Measurements from ENCODE around the gene EPHA1. TPM values are rescaled to one million over a fixed set of nuclear protein-coding genes. Genes with fewer than 3 reads are reported as not detected.

EPHA1 gene
- total and polyA plus RNA-seq, 5 donors from 2014 or later, result 1.4 to 10.3 (median 5.0) TPM

GRCh38 chr7:143399151-143399550, 9.5 kb downstream of the EPHA1 start:
- ATAC-seq (ENCODE audit: low read depth in 2 of 2), result no peak
- Histone ChIP-seq H3K4me3 (ENCODE audit: low read depth, low read length) (no peak overlapping the region), H3K4me1 (ENCODE audit: control insufficient read depth, insufficient read depth, low read length, poor library complexity, severe bottlenecking) (no peaks in the 10 kb centered on the region), H3K27ac (ENCODE audit: insufficient read depth, low read length, poor library complexity, severe bottlenecking) (no peak overlapping the region), H3K9me3 (ENCODE audit: control insufficient read depth in 2 of 2, low read length in 2 of 2) (no peaks in the 10 kb centered on the region), H3K27me3 (ENCODE audit: control insufficient read depth, insufficient read depth, low read length) (no peaks in the 10 kb centered on the region), H3K36me3 (ENCODE audit: control insufficient read depth, insufficient read depth, low read length) (peaks cover 10% of the 10 kb centered on the region)
- H3K36me3 Mint-ChIP-seq, result peaks cover 13% of the 10 kb centered on the region
- H3K4me3 Mint-ChIP-seq, result no peak overlapping the region
- H3K9me3 Mint-ChIP-seq, result no peaks in the 10 kb centered on the region
- peaks cover 0 to 10% (median 4%) of the 10 kb centered on the region in 4 donors for H3K4me1 Mint-ChIP-seq
- H3K27me3 Mint-ChIP-seq, result peaks cover 2% of the 10 kb centered on the region
- H3K27ac Mint-ChIP-seq, result no peak overlapping the region
- DNase-seq, result no peak

DNA sequence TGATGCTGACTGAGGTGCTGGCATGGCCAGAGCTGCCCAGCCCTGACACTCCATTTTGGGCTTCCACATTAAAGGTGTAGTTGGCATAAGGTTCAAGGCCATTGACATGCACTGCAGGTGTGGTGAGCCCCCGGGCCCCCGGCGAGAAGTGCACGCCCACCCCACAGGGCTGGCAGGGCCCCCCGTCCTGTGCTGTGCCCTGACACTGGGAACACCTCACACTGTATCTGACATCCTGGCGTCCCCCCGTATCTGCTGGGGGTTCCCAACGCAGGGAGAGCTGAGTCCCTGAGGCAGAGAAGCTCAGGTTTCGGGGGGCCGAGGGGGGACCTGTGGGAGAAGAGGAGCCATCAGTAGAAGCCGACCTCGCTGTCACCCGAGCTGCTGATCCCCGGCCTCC, 10.0 kb downstream of the EPHA1 start:
- Mint-ChIP-seq H3K27me3 (no peaks in the 10 kb centered on the region), H3K36me3 (peaks cover 19% of the 10 kb centered on the region), H3K27ac (no peak overlapping the region), H3K9me3 (no peaks in the 10 kb centered on the region), H3K4me1 (peaks cover 0 to 7% (median 2%) of the 10 kb centered on the region in 4 donors), H3K4me3 (no peak overlapping the region)
- peaks cover 10% of the 10 kb centered on the region for H3K36me3 ChIP-seq (ENCODE audit: control insufficient read depth, insufficient read depth, low read length)
- H3K9me3 ChIP-seq (ENCODE audit: control insufficient read depth in 2 of 2, low read length in 2 of 2), result no peaks in the 10 kb centered on the region
- no peaks in the 10 kb centered on the region for H3K27me3 ChIP-seq (ENCODE audit: control insufficient read depth, insufficient read depth, low read length)
- ATAC-seq (ENCODE audit: low read depth in 2 of 2) (no peak), DNase-seq (no peak)
- H3K4me3 ChIP-seq (ENCODE audit: low read depth, low read length), result no peak overlapping the region
- no peaks in the 10 kb centered on the region for H3K4me1 ChIP-seq (ENCODE audit: control insufficient read depth, insufficient read depth, low read length, poor library complexity, severe bottlenecking)
- H3K27ac ChIP-seq (ENCODE audit: insufficient read depth, low read length, poor library complexity, severe bottlenecking), result no peak overlapping the region

DNA sequence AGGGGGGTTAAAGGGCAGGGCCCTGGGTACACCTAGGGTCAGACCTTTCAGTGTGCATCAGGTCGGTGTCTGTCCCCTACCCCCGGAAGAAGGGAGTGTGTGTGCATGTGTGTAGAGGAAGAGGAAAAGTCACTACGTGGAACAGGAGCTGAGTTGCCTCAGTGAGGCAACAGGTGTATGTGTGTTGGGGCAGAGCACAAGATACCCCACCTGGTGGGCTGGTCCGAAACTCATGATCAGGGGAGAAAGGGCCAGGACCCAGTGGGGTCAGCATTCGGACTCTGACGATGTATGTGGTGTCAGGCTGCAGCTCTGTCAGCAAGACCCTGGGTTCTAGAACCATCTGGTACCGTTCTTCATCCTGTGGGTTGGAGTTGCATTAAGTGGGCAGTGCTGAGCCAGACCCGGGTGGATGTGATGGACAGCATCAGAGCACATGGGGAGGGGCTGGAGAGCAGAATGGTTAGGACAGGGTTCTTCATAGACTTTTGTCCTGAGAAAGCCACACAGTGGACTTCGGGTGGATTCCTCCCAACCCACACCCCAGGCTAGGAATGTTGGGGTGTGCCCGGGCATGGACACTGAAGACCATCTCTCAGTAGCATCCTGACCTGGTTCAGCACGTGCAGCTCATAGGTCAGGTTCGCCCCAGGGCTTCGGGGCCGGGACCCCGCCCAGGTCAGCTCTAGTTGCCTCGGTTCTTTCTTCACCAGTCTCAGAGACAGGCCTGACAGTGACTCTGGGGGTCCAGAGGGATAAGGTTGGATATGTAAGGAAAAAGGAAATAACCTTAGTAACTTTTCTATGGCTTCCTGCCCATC, 10.7 kb downstream of the EPHA1 start:
- ATAC-seq (ENCODE audit: low read depth in 2 of 2) (no peak), DNase-seq (no peak)
- peaks cover 13% of the 10 kb centered on the region for H3K36me3 ChIP-seq (ENCODE audit: control insufficient read depth, insufficient read depth, low read length)
- no peaks in the 10 kb centered on the region for H3K9me3 ChIP-seq (ENCODE audit: control insufficient read depth in 2 of 2, low read length in 2 of 2)
- Mint-ChIP-seq H3K4me1 (peaks cover 0 to 5% (median 0%) of the 10 kb centered on the region in 4 donors), H3K9me3 (no peaks in the 10 kb centered on the region), H3K4me3 (no peak overlapping the region), H3K27ac (no peak overlapping the region), H3K36me3 (peaks cover 22% of the 10 kb centered on the region), H3K27me3 (no peaks in the 10 kb centered on the region)
- H3K4me1 ChIP-seq (ENCODE audit: control insufficient read depth, insufficient read depth, low read length, poor library complexity, severe bottlenecking), result no peaks in the 10 kb centered on the region
- no peak overlapping the region for H3K4me3 ChIP-seq (ENCODE audit: low read depth, low read length)
- H3K27ac ChIP-seq (ENCODE audit: insufficient read depth, low read length, poor library complexity, severe bottlenecking), result no peak overlapping the region
- H3K27me3 ChIP-seq (ENCODE audit: control insufficient read depth, insufficient read depth, low read length), result no peaks in the 10 kb centered on the region

- no peaks in the 10 kb centered on the region for H3K4me1 ChIP-seq (ENCODE audit: control insufficient read depth, insufficient read depth, low read length, poor library complexity, severe bottlenecking)
- Mint-ChIP-seq H3K9me3 (no peaks in the 10 kb centered on the region), H3K4me3 (no peak overlapping the region), H3K4me1 (peaks cover 0 to 2% (median 0%) of the 10 kb centered on the region in 4 donors), H3K36me3 (peaks cover 25% of the 10 kb centered on the region), H3K27me3 (no peaks in the 10 kb centered on the region), H3K27ac (peak overlapping the region in 2 of 3 donors; percentile 69 to 80)
- no peak overlapping the region for H3K4me3 ChIP-seq (ENCODE audit: low read depth, low read length)
- H3K27ac ChIP-seq (ENCODE audit: insufficient read depth, low read length, poor library complexity, severe bottlenecking), result no peak overlapping the region
- no peaks in the 10 kb centered on the region for H3K27me3 ChIP-seq (ENCODE audit: control insufficient read depth, insufficient read depth, low read length)
- ATAC-seq (ENCODE audit: low read depth in 2 of 2), result no peak
- DNase-seq, result no peak
- H3K36me3 ChIP-seq (ENCODE audit: control insufficient read depth, insufficient read depth, low read length), result peaks cover 19% of the 10 kb centered on the region
- H3K9me3 ChIP-seq (ENCODE audit: control insufficient read depth in 2 of 2, low read length in 2 of 2), result no peaks in the 10 kb centered on the region
Measured at GRCh38 chr7:143396625-143397556, 11.8 kb downstream of the EPHA1 start.

DNA sequence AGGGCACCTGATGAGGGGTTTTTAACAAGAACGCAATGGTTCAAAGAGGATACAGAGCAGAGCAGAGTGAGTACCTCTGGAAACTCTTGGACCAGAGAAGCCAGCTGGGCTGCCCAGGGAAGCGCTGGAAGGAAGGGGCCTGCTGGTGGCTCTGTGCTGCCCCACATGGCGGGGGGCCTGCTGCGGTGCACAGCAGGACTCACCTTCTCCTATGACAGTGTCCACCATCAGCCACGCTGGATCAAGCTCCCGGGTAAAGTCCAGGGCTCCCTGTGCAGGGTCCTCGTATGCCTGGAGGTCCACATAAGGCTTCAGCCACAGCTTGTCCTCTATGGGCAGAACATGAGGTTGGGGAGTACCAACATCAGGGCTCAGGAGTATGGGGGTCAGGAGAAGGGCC, 12.5 kb downstream of the EPHA1 start:
- Mint-ChIP-seq H3K36me3 (peaks cover 21% of the 10 kb centered on the region), H3K27ac (peak overlapping the region in 1 of 3 donors; percentile 69), H3K4me1 (peaks cover 0 to 2% (median 0%) of the 10 kb centered on the region in 4 donors), H3K9me3 (no peaks in the 10 kb centered on the region), H3K27me3 (no peaks in the 10 kb centered on the region), H3K4me3 (no peak overlapping the region)
- no peaks in the 10 kb centered on the region for H3K4me1 ChIP-seq (ENCODE audit: control insufficient read depth, insufficient read depth, low read length, poor library complexity, severe bottlenecking)
- H3K27ac ChIP-seq (ENCODE audit: insufficient read depth, low read length, poor library complexity, severe bottlenecking), result no peak overlapping the region
- peaks cover 26% of the 10 kb centered on the region for H3K36me3 ChIP-seq (ENCODE audit: control insufficient read depth, insufficient read depth, low read length)
- H3K27me3 ChIP-seq (ENCODE audit: control insufficient read depth, insufficient read depth, low read length), result no peaks in the 10 kb centered on the region
- no peaks in the 10 kb centered on the region for H3K9me3 ChIP-seq (ENCODE audit: control insufficient read depth in 2 of 2, low read length in 2 of 2)
- ATAC-seq (ENCODE audit: low read depth in 2 of 2) (no peak), DNase-seq (no peak)
- H3K4me3 ChIP-seq (ENCODE audit: low read depth, low read length), result no peak overlapping the region

DNA sequence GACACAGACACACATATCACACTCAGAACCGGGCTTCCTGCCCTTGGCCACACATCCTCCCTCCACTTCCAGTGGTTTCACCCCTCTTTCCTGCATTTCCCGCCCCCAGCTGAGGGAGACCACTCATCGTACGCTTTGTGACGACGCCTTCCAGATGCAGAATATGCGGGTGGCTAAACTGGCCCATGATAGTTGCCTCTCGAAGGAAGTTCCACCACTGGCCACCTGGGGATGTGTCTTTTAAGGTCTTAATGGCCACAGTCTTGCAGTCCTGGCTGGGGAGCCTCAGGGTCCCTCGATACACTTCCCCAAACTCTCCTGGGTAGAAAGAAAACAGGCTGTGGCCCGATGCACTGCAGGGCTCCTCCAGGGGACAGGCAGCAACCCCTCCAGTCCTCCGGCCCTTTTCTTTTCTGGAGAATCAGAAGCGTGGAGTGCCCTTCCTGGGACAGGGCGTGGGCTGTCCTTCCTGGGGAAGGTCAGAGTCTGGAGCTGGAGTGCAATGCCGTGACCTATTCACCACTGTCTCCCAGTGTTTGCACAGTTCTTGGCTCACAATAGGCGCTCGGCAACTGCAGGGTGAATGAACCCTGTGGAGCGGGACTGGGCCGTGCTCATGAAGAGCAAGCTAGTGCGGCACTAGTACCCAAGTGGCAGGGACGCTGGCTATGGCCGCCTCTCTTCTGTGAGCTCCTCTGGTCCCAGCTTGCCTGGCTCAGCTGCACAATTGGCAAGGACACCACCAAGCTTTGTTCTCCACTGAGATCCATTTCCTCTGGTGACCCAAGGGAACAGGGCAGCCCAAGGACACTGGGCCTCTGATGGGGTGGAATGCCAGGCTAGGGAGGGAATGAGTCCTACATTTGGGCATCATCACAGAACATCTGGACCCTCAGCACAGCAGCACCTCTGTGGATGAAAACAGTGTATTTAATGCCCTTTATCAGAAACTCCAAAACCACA, 13.2 kb downstream of the EPHA1 start:
- no peaks in the 10 kb centered on the region for H3K4me1 ChIP-seq (ENCODE audit: control insufficient read depth, insufficient read depth, low read length, poor library complexity, severe bottlenecking)
- H3K4me3 Mint-ChIP-seq, result no peak overlapping the region
- H3K9me3 Mint-ChIP-seq, result no peaks in the 10 kb centered on the region
- no peak for ATAC-seq (ENCODE audit: low read depth in 2 of 2)
- peak overlapping the region in 1 of 3 donors; percentile 16 for H3K27ac Mint-ChIP-seq
- no peaks in the 10 kb centered on the region for H3K27me3 Mint-ChIP-seq
- no peak overlapping the region for H3K4me3 ChIP-seq (ENCODE audit: low read depth, low read length)
- H3K9me3 ChIP-seq (ENCODE audit: control insufficient read depth in 2 of 2, low read length in 2 of 2), result no peaks in the 10 kb centered on the region
- H3K27ac ChIP-seq (ENCODE audit: insufficient read depth, low read length, poor library complexity, severe bottlenecking), result no peak overlapping the region
- peaks cover 0 to 7% (median 0%) of the 10 kb centered on the region in 4 donors for H3K4me1 Mint-ChIP-seq
- H3K36me3 ChIP-seq (ENCODE audit: control insufficient read depth, insufficient read depth, low read length), result peaks cover 33% of the 10 kb centered on the region
- H3K36me3 Mint-ChIP-seq, result peaks cover 24% of the 10 kb centered on the region
- H3K27me3 ChIP-seq (ENCODE audit: control insufficient read depth, insufficient read depth, low read length), result no peaks in the 10 kb centered on the region
- no peak for DNase-seq

DNA sequence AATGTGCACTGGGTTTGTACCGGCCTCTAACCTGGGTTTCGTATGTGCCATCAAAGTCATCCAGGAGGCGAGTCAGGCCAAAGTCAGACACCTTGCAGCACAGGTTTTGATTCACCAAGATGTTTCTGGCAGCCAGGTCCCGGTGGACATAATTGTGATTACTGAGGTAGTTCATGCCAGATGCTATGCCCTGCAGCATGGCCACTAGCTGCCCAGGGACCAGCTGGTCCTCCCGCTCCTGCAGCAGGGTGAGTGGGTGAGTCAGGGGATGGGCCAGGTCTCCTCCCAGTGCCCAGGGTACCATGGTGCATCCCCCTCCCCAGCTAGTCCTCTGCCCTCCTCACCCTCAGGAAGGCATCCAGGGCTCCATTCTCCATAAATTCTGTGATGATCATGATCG, 13.9 kb downstream of the EPHA1 start:
- H3K4me1 ChIP-seq (ENCODE audit: control insufficient read depth, insufficient read depth, low read length, poor library complexity, severe bottlenecking), result no peaks in the 10 kb centered on the region
- Mint-ChIP-seq H3K27me3 (no peaks in the 10 kb centered on the region), H3K27ac (no peak overlapping the region), H3K9me3 (no peaks in the 10 kb centered on the region), H3K36me3 (peaks cover 30% of the 10 kb centered on the region), H3K4me3 (no peak overlapping the region), H3K4me1 (peaks cover 0 to 13% (median 1%) of the 10 kb centered on the region in 4 donors)
- no peak for DNase-seq
- H3K36me3 ChIP-seq (ENCODE audit: control insufficient read depth, insufficient read depth, low read length), result peaks cover 40% of the 10 kb centered on the region
- ATAC-seq (ENCODE audit: low read depth in 2 of 2), result no peak
- H3K27ac ChIP-seq (ENCODE audit: insufficient read depth, low read length, poor library complexity, severe bottlenecking), result no peak overlapping the region
- no peaks in the 10 kb centered on the region for H3K9me3 ChIP-seq (ENCODE audit: control insufficient read depth in 2 of 2, low read length in 2 of 2)
- H3K27me3 ChIP-seq (ENCODE audit: control insufficient read depth, insufficient read depth, low read length), result no peaks in the 10 kb centered on the region
- H3K4me3 ChIP-seq (ENCODE audit: low read depth, low read length), result no peak overlapping the region
